Stimulated activated CD4-positive, alpha-beta T cell treated with anti-CD3 and anti-CD28 coated beads, TNF-alpha, amount 100 ng/mL, for 24 hours (primary cell): Measurements from ENCODE around the gene PDS5B.
"Not testable (repeated sequence)": the region's sequence is repeated elsewhere in the genome, so short reads cannot be mapped to it uniquely, and the experiment has no call there.

ENCODE experiments used
- DNase-seq, 3 experiments: peaks; one replicate each; pipeline ENCODE4 v3.0.0-alpha.2; 2020; ENCODE audit warnings: low read depth in 3 of 3

Gene PDS5B

DNA sequence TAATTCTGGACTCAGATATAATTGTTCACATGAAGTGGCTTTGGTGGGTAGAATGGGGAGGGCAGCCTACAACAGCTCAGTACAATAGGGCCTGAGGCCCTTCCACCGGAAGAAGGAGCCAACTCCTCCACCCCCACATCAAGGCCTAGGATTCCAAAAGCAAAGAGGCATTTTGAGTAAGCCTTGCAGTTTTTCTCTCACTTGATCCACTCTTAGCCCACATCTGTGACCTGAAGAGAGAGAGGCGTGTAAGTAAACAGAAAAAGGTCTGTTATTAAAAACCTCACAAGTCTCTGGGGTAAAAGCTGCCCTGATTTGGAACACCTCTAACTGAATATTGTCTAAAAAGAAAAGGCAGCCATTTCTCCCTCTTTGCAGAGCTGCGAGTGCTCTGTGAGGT is 215.9 kb downstream of the PDS5B start:
- DNase-seq = no peak

- no peak for DNase-seq
These were observed 218.5 kb downstream of the PDS5B start for GRCh38 chr13:32804673-32805230.

DNA sequence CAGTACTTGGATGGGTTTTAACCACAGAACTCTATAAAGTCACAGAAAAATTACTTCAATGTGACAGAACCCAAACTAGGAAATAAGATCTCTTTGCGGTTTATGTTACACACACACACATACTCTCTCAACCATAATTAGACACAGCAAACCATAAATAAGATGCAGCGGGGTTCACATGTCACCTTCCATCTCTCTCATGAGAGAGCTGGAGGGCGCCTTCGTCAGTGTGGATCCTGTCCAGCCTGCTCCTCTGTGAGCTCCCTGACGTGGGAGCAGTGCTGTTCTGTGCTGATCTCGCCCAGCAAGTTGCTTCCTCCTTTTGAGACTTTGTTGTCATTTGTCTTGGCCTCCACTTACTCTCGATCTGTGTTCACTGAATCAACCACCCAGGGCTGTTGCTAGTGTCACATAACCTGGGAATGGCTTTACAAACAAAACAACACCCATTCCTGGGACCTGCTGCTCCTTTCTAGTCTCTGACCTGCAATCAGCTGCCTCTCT is 225.1 kb downstream of the PDS5B start:
- DNase-seq = no peak

GRCh38 chr13:32821149-32821688 is 235.0 kb downstream of the PDS5B start:
- DNase-seq = no peak

GRCh38 chr13:32822771-32823170 is 236.5 kb downstream of the PDS5B start:
- no peak for DNase-seq

DNA sequence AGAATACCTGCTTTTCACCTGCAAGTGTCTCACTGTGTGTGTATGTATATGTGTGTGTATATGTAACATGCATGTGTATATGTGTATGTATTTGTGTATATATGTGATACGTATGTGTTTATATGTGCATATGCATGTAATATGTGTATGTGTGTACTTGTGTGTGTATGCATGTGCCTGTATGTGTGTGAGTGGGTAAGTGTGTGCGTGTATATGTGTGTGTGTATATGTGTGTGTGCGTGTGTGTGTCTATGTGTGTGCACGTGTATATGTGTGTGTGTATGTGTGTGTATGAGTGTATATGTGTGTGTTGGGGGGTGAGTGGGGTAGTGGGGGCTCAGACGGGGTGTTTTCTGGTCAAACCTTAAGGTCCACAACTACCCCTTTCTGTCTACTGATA is 237.3 kb downstream of the PDS5B start:
- no peak for DNase-seq

GRCh38 chr13:32824061-32824460 is 237.8 kb downstream of the PDS5B start:
- DNase-seq = no peak

GRCh38 chr13:32824675-32825074 is 238.4 kb downstream of the PDS5B start:
- DNase-seq = no peak

- DNase-seq = no peak
These were observed 239.2 kb downstream of the PDS5B start for GRCh38 chr13:32825481-32825880.

- DNase-seq = not testable (repeated sequence)
These were observed 240.1 kb downstream of the PDS5B start for GRCh38 chr13:32826372-32826771.
